ENCODE measurements around the gene SGSM1.

SGSM1 gene

GRCh38 chr22:24807284-24807950 lies 1.4 kb downstream of the SGSM1 start:
- DNase-seq (ENCODE audit: low read depth), result peak; percentile 16
- no peak overlapping the region for H3K4me3 ChIP-seq (ENCODE audit: low read length)
- TF ChIP-seq CTCF (IDR thresholded peaks at IDR 0.05; ENCODE audit: insufficient read depth, low read depth, low read length, missing control alignments), result no peak

GRCh38 chr22:24809331-24809730 lies 3.3 kb downstream of the SGSM1 start:
- H3K4me3 ChIP-seq (ENCODE audit: low read length), result no peak overlapping the region
- DNase-seq (ENCODE audit: low read depth), result no peak
- TF ChIP-seq CTCF (IDR thresholded peaks at IDR 0.05; ENCODE audit: insufficient read depth, low read depth, low read length, missing control alignments), result no peak

GRCh38 chr22:24810043-24810749 lies 4.2 kb downstream of the SGSM1 start:
- no peak for TF ChIP-seq CTCF (IDR thresholded peaks at IDR 0.05; ENCODE audit: insufficient read depth, low read depth, low read length, missing control alignments)
- H3K4me3 ChIP-seq (ENCODE audit: low read length), result no peak overlapping the region
- no peak for DNase-seq (ENCODE audit: low read depth)

GRCh38 chr22:24812950-24813775 lies 7.2 kb downstream of the SGSM1 start:
- TF ChIP-seq CTCF (IDR thresholded peaks at IDR 0.05; ENCODE audit: insufficient read depth, low read depth, low read length, missing control alignments), result no peak
- no peak for DNase-seq (ENCODE audit: low read depth)

GRCh38 chr22:24813861-24814770 lies 8.1 kb downstream of the SGSM1 start:
- no peak for DNase-seq (ENCODE audit: low read depth)
- H3K4me3 ChIP-seq (ENCODE audit: low read length), result no peak overlapping the region
- no peak for TF ChIP-seq CTCF (IDR thresholded peaks at IDR 0.05; ENCODE audit: insufficient read depth, low read depth, low read length, missing control alignments)

More at GRCh38 chr22:24812950-24813775, 7.2 kb downstream of the SGSM1 start:
- no peak overlapping the region for H3K4me3 ChIP-seq (ENCODE audit: low read length)

GRCh38 chr22:24816806-24817205 lies 10.8 kb downstream of the SGSM1 start:
- DNase-seq (ENCODE audit: low read depth), result no peak
- TF ChIP-seq CTCF (IDR thresholded peaks at IDR 0.05; ENCODE audit: insufficient read depth, low read depth, low read length, missing control alignments), result no peak
- no peak overlapping the region for H3K4me3 ChIP-seq (ENCODE audit: low read length)
